Measurements from ENCODE around the gene WDR70.
"Not testable (repeated sequence)": the region's sequence is repeated elsewhere in the genome, so short reads cannot be mapped to it uniquely, and the experiment has no call there.

The WDR70 gene

GRCh38 chr5:37742111-37742510 lies 363.0 kb downstream of the WDR70 start:
- no peak for DNase-seq (ENCODE audit: low read depth in 4 of 4, low spot score in 1 of 4)

- DNase-seq (ENCODE audit: low read depth in 4 of 4, low spot score in 1 of 4): no peak
Observed at GRCh38 chr5:37751227-37751626, 372.1 kb downstream of the WDR70 start.

- no peak for DNase-seq (ENCODE audit: low read depth in 4 of 4, low spot score in 1 of 4)
Observed at GRCh38 chr5:37754976-37755375, 375.9 kb downstream of the WDR70 start.

- DNase-seq (ENCODE audit: low read depth in 4 of 4, low spot score in 1 of 4): no peak
Observed at GRCh38 chr5:37755581-37755980, 376.5 kb downstream of the WDR70 start.

- DNase-seq (ENCODE audit: low read depth in 4 of 4, low spot score in 1 of 4): no peak
Observed at GRCh38 chr5:37756248-37756647, 377.1 kb downstream of the WDR70 start.

- no peak for DNase-seq (ENCODE audit: low read depth in 4 of 4, low spot score in 1 of 4)
Observed at GRCh38 chr5:37757980-37758582, 379.0 kb downstream of the WDR70 start.

- DNase-seq (ENCODE audit: low read depth in 4 of 4, low spot score in 1 of 4): no peak
Observed at GRCh38 chr5:37767251-37767650, 388.1 kb downstream of the WDR70 start.

GRCh38 chr5:37767961-37768360 lies 388.8 kb downstream of the WDR70 start:
- DNase-seq (ENCODE audit: low read depth in 4 of 4, low spot score in 1 of 4): no peak

GRCh38 chr5:37768371-37768770 lies 389.3 kb downstream of the WDR70 start:
- no peak for DNase-seq (ENCODE audit: low read depth in 4 of 4, low spot score in 1 of 4)

GRCh38 chr5:37769108-37769507 lies 390.0 kb downstream of the WDR70 start:
- DNase-seq (ENCODE audit: low read depth in 4 of 4, low spot score in 1 of 4): no peak

GRCh38 chr5:37769840-37770239 lies 390.7 kb downstream of the WDR70 start:
- DNase-seq (ENCODE audit: low read depth in 4 of 4, low spot score in 1 of 4): no peak

- DNase-seq (ENCODE audit: low read depth in 4 of 4, low spot score in 1 of 4): no peak
Observed at GRCh38 chr5:37770786-37771185, 391.7 kb downstream of the WDR70 start.

GRCh38 chr5:37771203-37771611 lies 392.1 kb downstream of the WDR70 start:
- DNase-seq (ENCODE audit: low read depth in 4 of 4, low spot score in 1 of 4): no peak

GRCh38 chr5:37771731-37772130 lies 392.6 kb downstream of the WDR70 start:
- DNase-seq (ENCODE audit: low read depth in 4 of 4, low spot score in 1 of 4): no peak

GRCh38 chr5:37772255-37772654 lies 393.1 kb downstream of the WDR70 start:
- DNase-seq (ENCODE audit: low read depth in 4 of 4, low spot score in 1 of 4): no peak

GRCh38 chr5:37773809-37774208 lies 394.7 kb downstream of the WDR70 start:
- DNase-seq (ENCODE audit: low read depth in 4 of 4, low spot score in 1 of 4): no peak

- DNase-seq (ENCODE audit: low read depth in 4 of 4, low spot score in 1 of 4): peak in 1 of 4 experiments; percentile 7
Observed at GRCh38 chr5:37774912-37775483, 395.9 kb downstream of the WDR70 start.

GRCh38 chr5:37776826-37777225 lies 397.7 kb downstream of the WDR70 start:
- no peak for DNase-seq (ENCODE audit: low read depth in 4 of 4, low spot score in 1 of 4)

GRCh38 chr5:37777432-37778130 lies 398.5 kb downstream of the WDR70 start:
- DNase-seq (ENCODE audit: low read depth in 4 of 4, low spot score in 1 of 4): no peak

GRCh38 chr5:37781409-37781808 lies 402.3 kb downstream of the WDR70 start:
- not testable (repeated sequence) for DNase-seq (ENCODE audit: low read depth in 4 of 4, low spot score in 1 of 4)

- DNase-seq (ENCODE audit: low read depth in 4 of 4, low spot score in 1 of 4): no peak
Observed at GRCh38 chr5:37786416-37786815, 407.3 kb downstream of the WDR70 start.

GRCh38 chr5:37786862-37787519 lies 407.9 kb downstream of the WDR70 start:
- no peak for DNase-seq (ENCODE audit: low read depth in 4 of 4, low spot score in 1 of 4)

Data from stimulated activated CD4-positive, alpha-beta T cell treated with anti-CD3 and anti-CD28 coated beads, Interleukin-1b, Interleukin-23, amount 100 ng/mL, for 24 hours (primary cell).